ENCODE results near the gene C2CD4D.
"Not testable (repeated sequence)": the region's sequence is repeated elsewhere in the genome, so short reads cannot be mapped to it uniquely, and the experiment has no call there.

Gene C2CD4D

DNA sequence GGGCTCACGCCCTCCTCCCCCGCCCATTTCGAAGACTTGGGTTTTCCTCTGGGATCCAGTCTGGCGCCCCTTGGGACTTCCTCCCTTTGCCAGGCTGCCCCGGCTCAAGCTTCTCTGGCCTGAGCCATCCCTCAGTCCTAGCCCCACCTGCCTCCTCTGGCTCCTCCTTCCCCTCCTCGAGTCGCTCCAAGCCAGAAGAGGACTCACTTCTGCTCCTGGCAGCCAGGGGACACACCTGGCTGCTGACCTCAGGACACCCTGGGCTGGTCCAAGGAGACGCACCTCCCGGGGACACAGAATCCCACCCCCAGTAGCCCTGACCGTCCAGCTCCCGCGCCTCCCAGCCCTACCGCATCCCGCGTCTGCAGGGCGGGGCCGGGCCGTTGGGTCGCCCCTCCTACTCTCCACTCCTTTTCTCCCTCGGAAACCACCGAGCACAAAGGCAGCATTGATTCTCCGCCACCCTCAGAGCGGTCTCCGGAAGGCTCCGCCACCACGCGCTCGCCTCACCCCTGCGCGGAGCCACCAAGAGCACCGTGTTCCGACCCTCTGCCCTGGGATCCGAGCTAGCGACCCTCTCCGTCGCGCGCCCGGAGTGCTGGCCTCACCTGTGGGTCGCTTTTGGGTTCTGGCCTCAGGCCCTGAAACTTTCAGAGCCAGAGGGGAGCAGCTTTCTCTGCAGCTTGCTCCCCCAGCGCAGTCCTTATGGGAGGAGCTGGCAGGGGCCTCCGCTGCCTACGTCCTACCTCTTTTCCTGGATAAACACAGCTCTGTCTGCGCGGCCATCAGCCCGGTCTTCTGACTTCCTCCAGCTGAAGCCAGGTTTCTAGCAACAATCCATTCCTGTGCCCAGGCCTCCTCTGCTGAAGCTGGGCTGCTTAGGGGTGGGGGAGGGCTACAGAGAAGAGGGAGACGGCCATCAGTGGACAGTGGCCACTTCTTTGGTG, at the start of gene C2CD4D:
TSS of gene C2CD4D (minus strand) at position 364 of the 947 bp plus-strand sequence. CDS start 831 bp downstream, outside the sequence.
- DNase-seq, result peak; percentile 90

GRCh38 chr1:151888972-151889570, 49.5 kb upstream of the C2CD4D start:
- no peak for DNase-seq

GRCh38 chr1:151887028-151887427, 47.4 kb upstream of the C2CD4D start:
- DNase-seq, result no peak

- no peak for DNase-seq
Measured at GRCh38 chr1:151885479-151885878, 45.9 kb upstream of the C2CD4D start.

DNA sequence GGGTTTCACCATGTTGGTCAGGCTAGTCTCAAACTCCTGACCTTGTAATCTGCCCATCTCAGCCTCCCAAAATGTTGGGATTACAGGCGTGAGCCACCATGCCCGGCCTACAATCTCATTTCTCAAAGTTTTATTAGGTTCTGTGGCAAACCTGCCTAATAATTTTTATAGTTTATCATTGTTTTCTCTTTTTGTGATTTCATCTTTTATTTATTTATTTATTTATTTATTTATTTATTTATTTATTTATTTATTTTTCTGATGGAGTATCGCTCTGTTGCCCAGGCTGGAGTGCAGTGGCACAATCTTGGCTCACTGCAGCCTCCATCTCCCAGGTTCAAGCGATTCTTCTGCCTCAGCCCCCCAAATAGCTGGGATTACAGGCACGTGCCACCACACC, 45.3 kb upstream of the C2CD4D start:
- DNase-seq, result not testable (repeated sequence)

DNA sequence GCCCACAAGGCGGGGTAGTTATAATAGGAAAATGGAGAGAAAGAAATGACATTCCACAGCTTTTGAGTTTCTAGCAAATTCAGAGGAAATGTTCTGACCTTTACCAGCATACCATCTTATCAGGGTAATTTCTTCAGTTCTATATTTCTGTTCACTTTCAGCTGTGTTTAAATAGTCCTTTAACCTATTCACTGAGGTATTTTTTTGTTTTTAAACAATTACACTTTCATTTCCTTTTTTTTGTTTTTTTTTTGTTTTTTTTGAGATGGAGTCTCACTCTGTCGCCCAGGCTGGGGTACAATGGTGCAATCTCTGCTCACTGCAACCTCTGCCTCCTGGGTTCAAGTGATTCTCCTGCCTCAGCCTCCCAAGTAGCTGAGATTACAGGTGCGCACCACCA, 44.8 kb upstream of the C2CD4D start:
- not testable (repeated sequence) for DNase-seq

DNA sequence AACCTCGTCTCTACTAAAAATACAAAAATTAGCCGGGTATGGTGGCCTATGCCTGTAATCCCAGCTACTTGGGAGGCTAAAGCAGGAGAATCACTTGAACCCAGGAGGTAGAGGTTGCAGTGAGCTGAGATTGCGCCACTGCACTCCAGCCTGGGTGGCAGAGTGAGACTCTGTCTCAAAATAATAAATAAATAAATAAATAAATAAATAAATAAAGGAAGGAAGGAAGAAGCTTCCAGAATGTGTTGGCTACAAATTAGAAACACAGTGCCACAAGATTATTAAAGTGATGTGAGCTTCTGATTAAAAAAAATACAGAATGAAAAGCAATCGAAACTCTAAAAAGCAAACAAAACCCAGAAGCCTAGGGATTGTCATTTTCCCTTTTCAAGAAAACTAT, 44.3 kb upstream of the C2CD4D start:
- DNase-seq, result not testable (repeated sequence)

GRCh38 chr1:151882918-151883317, 43.3 kb upstream of the C2CD4D start:
- DNase-seq, result not testable (repeated sequence)

DNA sequence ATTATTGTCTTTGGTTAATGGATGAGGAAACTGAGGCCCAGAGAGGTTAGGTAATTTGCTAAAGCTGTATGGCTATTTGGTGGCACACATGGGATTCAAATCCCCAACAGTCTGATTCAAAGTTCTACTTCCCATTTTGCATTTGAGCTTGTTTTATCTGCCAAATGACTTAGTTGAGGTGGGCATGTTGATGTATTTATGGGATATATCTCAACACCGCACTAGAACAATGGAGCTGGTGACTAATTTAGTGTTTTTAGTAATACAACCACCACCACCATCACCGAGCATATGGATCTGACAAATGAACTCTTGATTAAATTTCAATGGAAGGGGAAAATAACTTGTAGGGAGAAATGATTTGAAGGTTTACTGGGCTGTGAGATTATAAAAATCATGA, 42.8 kb upstream of the C2CD4D start:
- DNase-seq, result no peak

- no peak for DNase-seq
Measured at GRCh38 chr1:151881479-151881878, 41.9 kb upstream of the C2CD4D start.

- no peak for DNase-seq
Measured at GRCh38 chr1:151875419-151876097, 35.9 kb upstream of the C2CD4D start.

DNA sequence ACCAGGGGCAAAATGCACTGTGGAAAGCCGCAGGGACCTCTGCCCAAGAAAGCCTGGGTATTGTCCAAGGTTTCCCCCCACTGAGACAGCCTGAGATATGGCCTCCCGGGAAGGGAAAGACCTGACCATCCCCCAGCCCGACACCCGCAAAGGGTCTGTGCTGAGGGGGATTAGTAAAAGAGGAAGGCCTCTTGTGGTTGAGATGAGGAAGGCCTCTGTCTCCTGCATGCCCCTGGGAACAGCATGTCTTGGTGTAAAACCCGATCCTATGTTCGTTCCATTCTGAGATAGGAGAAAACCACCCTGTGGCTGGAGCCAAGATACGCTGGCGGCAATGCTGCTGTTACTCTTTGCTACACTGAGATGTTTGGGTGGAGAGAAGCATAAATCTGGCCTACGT, 33.2 kb upstream of the C2CD4D start:
- not testable (repeated sequence) for DNase-seq

DNA sequence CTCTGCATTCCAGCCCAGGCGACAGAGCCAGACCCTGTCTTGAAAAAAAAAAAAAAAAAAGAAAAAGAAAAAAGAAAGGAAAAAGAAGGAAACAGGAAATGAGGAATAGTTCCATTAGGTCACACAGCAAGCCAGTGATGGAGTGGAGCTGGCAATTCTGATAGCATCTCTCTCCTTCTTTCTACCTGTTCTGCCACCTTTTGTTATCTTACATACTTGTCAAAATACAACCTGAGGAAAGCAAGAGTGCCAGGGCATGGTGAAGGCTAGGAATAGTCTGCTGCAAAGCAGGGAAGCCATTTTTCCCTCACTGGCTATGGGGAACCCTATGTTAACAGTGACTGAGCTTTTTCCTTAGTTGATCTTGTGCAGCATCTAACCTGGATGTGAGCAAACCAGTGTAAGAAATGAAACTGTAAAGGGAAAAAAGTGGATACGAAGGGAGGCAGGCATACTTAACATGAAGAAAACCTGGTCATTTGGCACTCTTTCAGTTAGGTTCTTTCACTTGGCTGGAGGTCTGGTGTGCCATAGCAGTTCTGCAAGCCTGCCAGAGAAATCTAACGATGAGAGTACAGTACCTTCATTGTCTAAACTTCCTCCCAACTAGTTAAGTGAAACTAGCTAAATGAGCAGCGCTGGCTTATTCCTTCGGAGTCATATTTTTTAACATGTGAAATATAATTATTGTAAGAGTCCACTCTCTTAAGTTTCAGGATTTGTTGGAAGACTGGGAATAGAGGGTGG, 31.8 kb upstream of the C2CD4D start:
- DNase-seq, result no peak

DNA sequence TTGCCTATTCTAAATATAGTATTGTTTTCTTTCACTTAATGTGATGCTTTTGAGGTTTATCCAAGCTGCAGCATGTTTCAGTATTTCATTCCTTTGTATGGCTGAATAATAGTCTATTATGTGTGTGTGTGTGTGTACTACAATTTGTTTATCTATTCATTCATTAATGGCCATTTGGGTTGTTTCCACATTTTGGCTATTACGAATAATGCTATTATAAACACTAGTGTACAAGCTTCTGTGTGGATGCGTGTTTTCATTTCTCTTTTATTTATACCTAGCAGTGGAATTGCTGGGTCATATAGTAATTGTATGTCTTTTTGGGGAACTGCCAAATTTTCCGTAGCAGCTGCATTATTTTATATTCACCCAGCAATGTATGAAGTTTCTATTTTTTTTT, 28.9 kb upstream of the C2CD4D start:
- no peak for DNase-seq

GRCh38 chr1:151867765-151868411, 28.3 kb upstream of the C2CD4D start:
- no peak for DNase-seq

- no peak for DNase-seq
Measured at GRCh38 chr1:151867321-151867720, 27.7 kb upstream of the C2CD4D start.

- no peak for DNase-seq
Measured at GRCh38 chr1:151864411-151864810, 24.8 kb upstream of the C2CD4D start.

DNA sequence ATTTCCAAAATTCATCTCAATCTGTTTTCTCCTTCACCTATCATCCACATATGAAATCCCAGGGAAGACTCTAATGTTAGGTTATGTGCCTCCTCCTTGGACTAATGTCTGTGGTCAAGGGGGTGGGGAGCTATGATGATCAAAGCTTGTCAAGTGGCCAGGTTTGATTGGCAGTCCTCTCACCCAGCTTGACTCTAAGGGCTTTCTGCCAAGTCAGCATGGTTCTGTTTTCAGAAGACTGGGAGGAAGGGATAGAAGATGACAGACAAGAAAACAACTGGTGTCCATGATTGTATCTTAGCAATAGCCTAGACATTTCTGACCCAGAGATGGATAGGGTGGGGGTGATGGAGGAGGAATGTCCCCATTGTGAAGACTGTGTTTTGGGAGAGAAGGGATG, 23.0 kb upstream of the C2CD4D start:
- no peak for DNase-seq

- no peak for DNase-seq
Measured at GRCh38 chr1:151860504-151861187, 21.0 kb upstream of the C2CD4D start.

- DNase-seq, result no peak
Measured at GRCh38 chr1:151859891-151860293, 20.3 kb upstream of the C2CD4D start.

DNA sequence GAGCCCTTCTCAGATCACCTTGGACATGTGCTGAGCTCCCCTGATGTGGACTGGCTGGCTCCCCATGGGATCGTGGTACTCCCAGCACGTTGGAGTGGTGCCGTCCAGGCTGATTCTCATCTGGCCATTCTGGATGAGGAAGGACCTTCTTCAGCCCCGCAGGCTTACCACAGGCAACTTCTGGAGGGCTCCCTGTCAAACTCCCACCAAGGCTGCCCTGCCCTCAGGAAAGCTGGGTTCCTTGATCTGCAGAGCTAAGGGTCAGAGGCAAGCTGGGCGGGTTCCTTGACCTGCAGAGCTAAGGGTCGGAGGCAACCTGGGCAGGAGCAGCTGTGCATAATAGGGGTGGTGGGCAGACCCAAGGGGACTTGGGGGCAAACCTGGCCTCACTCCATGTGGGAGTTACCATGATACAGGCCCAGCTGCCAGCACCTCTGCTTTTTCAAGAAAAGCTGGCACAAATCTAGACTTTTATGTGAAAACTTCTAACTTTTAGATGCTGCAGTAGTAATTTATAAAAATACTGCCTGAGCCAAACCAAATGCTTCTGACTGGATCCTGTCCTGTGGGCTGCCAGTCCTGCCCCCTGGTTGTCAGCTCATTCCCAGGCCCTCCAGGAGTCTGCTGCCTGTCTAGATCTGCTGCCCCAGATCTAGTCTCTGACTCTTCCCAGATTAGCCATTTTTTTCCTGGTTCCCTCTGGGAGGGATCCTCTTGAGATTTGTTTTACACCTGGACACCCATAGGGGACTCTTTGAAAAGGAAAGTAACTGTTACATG, 19.5 kb upstream of the C2CD4D start:
- DNase-seq, result no peak

Data from retina (tissue), 1 donor.